Fibroblast of pulmonary artery (primary cell): ENCODE data around the gene DLG5.
A peak's percentile ranks its signal among the peaks of the same experiment; 100 is the strongest.
"Not testable (repeated sequence)": the region's sequence is repeated elsewhere in the genome, so short reads cannot be mapped to it uniquely, and the experiment has no call there.

Experiments used
- DNase-seq: peaks from one replicate; pipeline ENCODE4 v3.0.0-alpha.2; 2010; ENCODE audit warnings: low read depth
- H3K4me3 ChIP-seq: replicated peaks from 2 replicates; pipeline ENCODE4 v1.5.1; 2011; ENCODE audit warnings: low read depth, mild to moderate bottlenecking, control low read depth, low read length, moderate library complexity
- TF ChIP-seq, protein P1 (sequence below): IDR thresholded peaks from 2 replicates; pipeline ENCODE4 v1.5.1; 2011; ENCODE audit warnings: mild to moderate bottlenecking, control low read depth, low read length, inconsistent platforms; ENCODE audit errors: missing control alignments

DLG5 gene

GRCh38 chr10:77782328-77783061 lies 144.1 kb downstream of the DLG5 start:
- H3K4me3 ChIP-seq: no peak overlapping the region
- DNase-seq: no peak
- TF ChIP-seq, protein P1, sequence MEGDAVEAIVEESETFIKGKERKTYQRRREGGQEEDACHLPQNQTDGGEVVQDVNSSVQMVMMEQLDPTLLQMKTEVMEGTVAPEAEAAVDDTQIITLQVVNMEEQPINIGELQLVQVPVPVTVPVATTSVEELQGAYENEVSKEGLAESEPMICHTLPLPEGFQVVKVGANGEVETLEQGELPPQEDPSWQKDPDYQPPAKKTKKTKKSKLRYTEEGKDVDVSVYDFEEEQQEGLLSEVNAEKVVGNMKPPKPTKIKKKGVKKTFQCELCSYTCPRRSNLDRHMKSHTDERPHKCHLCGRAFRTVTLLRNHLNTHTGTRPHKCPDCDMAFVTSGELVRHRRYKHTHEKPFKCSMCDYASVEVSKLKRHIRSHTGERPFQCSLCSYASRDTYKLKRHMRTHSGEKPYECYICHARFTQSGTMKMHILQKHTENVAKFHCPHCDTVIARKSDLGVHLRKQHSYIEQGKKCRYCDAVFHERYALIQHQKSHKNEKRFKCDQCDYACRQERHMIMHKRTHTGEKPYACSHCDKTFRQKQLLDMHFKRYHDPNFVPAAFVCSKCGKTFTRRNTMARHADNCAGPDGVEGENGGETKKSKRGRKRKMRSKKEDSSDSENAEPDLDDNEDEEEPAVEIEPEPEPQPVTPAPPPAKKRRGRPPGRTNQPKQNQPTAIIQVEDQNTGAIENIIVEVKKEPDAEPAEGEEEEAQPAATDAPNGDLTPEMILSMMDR: no peak

DNA sequence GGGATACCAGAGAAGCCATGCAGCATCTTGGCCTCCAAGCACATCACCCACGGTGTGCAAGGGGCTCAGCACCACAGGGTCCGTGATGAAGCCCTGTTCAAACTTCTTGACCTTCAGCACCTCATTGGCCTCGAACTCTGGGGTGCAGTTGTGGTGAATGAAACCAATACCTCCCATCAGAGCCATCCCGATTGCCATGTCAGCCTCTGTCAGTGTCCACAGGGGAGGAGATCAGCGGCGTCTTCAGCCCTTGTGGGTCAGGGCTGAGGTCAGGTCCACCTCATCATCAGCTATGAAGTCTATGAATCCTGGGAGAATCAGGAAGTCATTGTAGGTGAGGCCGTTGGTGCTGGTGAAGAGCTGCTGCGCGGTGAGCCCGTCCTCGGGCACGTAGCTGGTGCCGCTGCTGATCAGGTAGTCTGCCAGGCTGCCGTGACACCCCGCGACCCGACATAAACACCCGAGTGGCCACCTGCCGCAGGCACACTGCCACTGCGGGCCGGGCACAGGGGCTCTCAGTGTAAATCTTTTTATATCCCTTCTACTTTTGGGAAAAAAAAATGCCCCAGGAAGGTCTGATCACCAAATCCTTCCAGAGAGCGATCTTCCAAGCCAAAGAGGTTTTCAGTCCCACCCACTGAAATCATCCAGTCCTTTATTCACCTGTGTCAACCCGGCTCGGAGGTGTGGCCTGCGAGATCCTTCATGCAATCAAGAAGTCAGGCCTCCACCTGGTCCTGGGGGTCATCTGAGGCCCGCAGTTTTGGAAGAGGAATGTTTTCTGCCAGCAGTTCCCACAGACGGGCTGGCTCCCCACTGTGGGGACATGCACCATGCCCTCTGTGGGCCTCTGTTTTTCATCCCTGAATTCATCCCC lies 144.9 kb downstream of the DLG5 start:
- no peak overlapping the region for H3K4me3 ChIP-seq
- TF ChIP-seq, protein P1: no peak
- no peak for DNase-seq

DNA sequence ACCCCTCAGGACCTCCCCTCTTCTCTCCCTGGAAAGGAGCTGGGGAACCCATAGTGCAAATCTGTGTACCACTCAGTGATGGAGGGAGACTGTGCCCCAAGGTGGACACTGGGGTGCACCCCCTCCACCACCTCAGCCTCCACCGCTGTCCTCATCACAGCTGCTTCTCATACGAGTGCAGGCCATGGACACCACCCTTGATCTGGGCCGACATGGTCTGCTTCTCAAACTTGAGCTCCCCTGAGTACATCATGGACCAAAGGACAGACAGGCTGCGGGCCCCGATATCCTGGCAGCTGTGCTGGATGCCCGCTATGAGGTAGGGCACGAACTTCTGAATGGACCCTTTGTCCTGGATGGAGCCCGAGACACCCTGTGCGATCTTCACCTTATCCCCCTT lies 146.4 kb downstream of the DLG5 start:
- no peak for DNase-seq
- no peak overlapping the region for H3K4me3 ChIP-seq
- TF ChIP-seq, protein P1: no peak

DNA sequence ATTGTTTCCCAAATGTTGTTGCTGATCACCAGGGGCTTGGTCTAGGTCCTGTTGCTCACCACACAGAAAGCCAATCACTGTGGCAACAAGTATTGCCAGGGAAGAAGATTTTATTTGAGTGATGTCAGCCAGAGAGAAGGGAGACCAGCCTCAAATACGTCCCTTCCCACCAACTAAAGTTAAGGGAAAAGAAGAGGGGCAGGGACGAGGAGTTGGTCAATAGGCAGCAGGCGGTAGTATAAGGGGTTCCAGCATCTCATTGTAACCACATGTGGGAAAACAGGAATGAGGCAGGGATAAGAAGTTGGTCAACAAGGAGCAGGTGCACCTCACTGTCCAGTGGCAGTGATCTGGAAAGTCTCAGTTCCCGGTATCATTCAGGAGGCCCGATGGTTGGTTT lies 150.1 kb downstream of the DLG5 start:
- DNase-seq: no peak
- TF ChIP-seq, protein P1: no peak

GRCh38 chr10:77774940-77775391 lies 151.6 kb downstream of the DLG5 start:
- TF ChIP-seq, protein P1: no peak
- peak; percentile 5 for DNase-seq
- H3K4me3 ChIP-seq: no peak overlapping the region

More for the DNA sequence above, 150.1 kb downstream of the DLG5 start:
- no peak overlapping the region for H3K4me3 ChIP-seq

GRCh38 chr10:77773631-77774426 lies 152.7 kb downstream of the DLG5 start:
- DNase-seq: no peak
- no peak overlapping the region for H3K4me3 ChIP-seq
- TF ChIP-seq, protein P1: no peak

GRCh38 chr10:77772852-77773600 lies 153.5 kb downstream of the DLG5 start:
- H3K4me3 ChIP-seq, DNase-seq: not testable (repeated sequence)
